GM18951 (cell line): ENCODE results near the gene ZFR2.
"Not testable (repeated sequence)": the region's sequence is repeated elsewhere in the genome, so short reads cannot be mapped to it uniquely, and the experiment has no call there.

ENCODE experiments used
- POLR2A ChIP-seq: IDR thresholded peaks from 4 replicates; pipeline ENCODE4 v1.6.1; 2011; ENCODE audit warnings: mild to moderate bottlenecking; ENCODE audit not compliant: insufficient read length, insufficient read depth; ENCODE audit errors: extremely low read depth
- in situ Hi-C: fragments of 300-500 bp; cut with MboI; formaldehyde crosslinking; loops from one replicate; pipeline ENCODE4 v1.12.0; 2022; ENCODE audit warnings: low sequenced_read_pairs, mixed read lengths, inconsistent platforms; ENCODE audit not compliant: unreplicated experiment

Gene ZFR2

DNA sequence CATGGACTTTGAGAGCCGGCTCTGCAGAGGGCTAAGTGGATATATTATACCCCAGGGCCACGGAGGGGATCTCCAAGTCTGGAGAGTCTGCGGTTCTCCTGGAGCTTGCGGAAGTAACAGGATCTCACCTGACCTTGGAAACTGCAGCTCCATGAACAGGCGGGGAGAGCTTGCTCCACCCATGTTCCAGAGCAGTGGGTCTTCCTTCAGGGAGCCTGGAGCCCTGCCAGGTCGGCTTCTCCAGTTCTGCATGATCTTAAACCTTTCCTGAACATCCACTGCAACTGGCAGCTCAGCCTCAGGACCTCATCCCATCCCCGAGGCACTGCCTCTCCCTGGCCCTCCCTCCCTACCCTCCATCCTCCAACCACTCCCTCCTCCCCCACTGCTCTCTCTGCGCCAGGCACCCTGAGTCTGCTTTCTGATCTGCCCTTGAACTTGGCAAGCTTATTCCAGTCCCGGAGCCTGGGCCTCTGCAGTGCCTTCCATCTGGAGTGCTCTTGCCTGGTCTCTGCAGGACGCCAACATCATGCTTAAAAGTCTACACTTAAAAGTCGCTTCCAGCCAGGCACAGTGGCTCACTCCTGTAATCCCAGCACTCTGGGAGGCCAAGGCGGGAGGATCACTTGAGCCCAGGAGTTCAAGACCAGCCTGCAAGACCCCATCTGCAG is 24.8 kb upstream of the ZFR2 start:
- TF ChIP-seq POLR2A = no peak
- in situ Hi-C loops = no loop called here

DNA sequence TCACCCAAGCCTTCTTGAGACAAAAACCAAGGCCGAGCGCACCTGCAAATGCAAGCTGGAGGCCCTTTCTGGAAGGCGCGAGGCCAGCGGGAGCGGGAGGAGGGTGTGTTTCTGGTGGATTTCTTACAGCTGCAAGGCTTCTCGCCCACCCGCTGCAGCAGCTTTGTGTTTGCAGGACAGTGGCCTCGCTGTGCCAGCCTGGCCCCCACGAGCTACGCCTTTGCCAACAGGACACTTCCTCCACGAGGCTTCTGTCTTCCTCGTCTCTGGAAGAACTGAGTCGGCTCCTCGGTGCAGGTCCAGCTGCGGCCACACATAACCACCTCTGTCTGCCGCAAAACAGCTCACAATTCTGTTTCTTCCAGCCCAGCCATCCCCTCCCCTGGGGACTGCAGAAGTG is 21.8 kb upstream of the ZFR2 start:
- in situ Hi-C loops = no loop called here
- TF ChIP-seq POLR2A = no peak

DNA sequence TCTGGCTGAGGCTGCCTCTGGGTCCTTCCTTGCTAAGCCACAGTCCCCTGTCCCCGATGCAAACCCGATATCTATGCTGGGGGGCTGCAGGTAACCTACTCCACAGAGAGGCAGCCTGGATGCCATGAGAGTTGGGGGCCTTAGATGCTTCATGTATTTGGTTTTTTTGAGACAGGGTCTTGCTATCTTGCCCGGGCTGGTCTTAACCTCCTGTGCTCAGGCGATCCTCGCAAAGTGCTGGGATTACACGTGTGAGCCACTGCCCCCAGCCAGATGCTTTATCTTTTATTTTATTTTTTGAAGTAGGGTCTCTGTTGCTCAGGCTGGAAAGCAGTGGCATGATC is 13.2 kb upstream of the ZFR2 start:
- no peak for TF ChIP-seq POLR2A
- in situ Hi-C loops = no loop called here

DNA sequence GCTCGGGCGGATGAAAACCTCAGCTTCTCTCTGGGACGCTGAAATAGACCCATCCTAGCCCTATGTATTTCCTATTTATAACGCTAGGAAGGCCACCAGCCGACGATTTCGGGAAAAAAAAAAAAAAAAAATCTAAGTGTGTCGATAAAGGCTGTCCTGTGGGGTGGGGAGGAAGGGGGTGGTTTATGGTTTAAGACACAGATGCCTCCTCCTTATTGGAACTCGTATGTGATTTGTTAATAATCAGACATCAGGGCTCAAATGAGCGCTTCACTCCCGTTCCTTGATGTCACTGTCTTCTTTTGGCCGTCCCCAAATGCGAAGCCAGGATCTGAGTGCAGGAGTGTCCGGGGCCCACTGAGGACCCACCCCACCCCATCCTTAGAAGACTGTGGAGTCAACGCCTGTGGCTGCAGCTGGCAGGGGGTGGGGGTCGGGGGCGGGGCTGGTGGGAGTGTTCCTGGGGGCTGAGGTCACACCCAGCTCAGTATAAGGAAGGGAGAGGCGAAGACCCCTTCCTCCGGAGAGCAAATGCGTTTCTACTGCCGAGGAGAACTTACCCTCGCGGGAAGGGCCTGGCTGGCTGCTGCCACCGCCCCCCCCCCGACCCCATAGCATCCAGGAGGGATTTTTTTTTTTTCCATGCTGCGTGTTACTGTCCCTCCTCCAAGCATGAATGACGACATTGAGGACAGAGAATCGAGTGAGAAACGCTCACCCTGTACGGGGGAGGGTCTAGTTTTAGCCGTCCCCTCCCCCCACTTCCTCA is 12.6 kb upstream of the ZFR2 start:
- in situ Hi-C loops = no loop called here
- TF ChIP-seq POLR2A = no peak

DNA sequence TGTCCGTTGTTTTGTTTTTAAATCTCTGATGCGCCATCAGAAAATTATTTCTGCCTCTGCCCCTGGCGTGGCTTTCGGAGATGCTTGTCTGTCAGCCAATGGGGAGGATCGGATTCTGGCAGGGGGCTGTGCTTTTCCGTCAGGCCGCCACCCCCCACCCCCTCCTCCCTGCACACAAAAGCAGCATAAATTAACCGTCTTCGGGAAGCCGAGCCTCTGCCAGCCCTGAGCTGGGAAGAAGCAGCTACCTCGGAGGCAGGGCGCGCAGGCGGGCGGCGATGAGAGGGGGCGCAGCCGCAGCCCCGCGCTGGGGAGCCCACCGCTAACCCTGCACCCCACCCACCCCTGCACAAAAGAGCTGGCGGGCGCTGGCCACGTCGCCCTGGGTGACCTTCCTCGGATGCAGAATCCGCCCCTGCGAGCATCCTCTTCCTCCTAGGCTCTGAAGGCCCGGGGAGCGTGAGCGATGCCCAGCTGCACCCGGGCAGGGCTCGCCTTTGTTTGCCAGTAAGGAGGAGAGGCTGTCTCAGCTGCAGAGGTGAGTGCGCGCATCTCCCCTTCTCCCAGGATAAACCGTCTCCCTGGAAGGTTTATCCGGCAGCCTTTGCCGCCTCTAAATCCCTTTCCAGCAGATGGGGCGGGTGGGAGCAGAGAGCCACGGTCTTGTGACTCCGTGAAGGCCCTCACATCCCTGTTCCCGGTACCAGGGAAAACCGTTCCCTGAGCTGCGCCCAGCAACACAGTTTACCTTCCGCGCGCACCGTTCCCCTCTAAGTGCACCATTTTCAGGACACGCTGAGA is 11.8 kb upstream of the ZFR2 start, which contains the start of gene ATCAY:
Gene ATCAY, plus strand, starts transcription at position 215 of the 801 bp plus-strand sequence. CDS start 5,083 bp downstream, outside the sequence.
- in situ Hi-C loops = no loop called here
- no peak for TF ChIP-seq POLR2A

DNA sequence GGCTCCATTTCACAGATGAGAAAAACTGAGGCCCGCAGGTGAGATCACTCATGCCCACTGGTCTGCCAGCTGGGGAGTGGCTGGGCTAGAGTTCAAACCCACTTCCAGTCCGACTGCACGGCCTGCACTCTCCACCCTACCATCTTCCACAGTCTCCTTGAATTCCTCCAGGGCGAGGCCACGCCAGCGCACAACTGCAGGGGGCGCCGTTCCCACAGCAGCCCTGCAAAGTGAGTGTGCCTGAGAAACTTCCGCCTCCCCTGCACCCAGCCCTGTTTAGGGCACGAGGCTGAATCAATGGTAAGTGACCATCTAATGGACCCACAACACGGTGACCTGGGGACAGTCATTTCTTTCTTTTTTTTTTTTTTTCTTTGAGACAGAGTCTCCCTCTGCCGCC is 10.8 kb upstream of the ZFR2 start:
- in situ Hi-C loops = no loop called here
- no peak for TF ChIP-seq POLR2A

DNA sequence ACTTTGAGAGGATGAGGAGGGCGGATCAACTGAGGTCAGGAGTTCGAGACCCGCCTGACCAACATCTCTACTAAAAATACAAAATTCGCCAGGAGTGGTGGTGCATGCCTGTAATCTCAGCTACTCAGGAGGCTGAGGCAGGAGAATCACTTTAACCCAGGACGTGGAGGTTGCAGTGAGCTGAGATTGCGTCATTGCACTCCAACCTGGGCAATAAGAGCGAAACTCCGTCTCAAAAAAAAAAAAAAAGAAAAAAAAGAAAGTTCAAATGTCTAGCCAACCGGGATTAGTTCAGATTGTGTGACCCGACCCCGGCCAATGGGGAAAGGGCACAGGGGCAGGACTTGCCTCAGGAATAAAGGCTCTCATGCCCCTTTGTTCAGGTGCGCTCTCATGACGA is 5.9 kb upstream of the ZFR2 start:
- in situ Hi-C loops = not testable (repeated sequence)

DNA sequence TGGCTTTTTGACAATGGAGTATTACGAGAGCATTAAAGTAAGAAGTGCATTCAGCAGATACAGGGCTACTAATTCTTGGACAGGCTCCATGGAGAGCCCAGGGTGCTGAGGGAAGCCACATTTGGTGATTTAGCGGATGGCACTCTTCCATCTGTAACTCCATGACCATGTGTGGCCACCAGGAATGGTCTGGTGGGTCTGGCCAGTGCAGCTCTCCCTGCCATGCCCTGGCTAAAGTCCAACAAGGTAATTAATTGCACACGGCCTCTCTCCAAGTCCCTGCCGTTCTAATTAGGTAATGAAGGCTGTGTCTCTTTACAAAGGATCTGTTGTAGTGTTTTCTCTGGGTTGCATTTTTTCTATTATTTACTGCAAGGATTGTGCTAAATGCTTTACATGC is 4.3 kb upstream of the ZFR2 start:
- in situ Hi-C loops = no loop called here
- no peak for TF ChIP-seq POLR2A

DNA sequence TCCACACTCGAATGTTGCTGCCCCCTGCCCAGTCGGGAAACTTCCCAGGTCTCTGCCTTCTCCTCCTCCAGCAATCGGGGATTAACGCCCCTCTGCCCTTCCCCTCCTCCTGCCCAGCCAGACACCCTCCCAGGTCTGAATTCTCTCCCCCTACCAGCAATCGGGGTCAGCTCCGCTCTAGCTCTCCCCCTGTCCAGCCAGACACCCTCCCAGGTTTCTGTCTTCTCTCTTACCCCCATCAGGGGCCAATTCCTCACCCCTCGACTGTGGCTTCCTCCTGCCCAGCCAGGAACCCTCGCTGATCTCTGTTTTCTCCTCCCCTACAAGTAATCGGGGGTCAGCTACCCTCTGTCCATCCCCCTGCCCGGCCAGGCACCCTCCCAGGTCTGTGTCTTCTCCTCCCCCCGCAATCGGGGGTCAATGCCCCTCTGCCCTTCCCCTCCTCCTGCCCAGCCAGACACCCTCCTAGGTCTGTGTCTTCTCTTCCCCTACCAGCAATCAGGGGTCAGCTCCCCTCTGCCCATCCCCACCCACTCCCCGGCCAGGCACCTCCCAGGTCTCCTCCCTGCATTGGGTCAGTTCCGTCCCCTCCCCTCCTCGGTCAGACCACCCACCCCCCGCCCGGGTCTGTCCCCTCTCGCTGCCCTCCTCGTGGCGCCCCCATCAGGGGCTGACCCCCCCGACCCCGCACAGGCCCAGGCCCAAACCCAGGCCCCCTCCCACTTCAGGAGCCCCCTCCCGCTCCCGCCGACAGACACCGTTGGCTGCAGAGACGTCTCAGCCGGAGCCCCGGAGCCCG is 668 bp downstream of the ZFR2 start:
- TF ChIP-seq POLR2A = no peak
- in situ Hi-C loops = no loop called here

DNA sequence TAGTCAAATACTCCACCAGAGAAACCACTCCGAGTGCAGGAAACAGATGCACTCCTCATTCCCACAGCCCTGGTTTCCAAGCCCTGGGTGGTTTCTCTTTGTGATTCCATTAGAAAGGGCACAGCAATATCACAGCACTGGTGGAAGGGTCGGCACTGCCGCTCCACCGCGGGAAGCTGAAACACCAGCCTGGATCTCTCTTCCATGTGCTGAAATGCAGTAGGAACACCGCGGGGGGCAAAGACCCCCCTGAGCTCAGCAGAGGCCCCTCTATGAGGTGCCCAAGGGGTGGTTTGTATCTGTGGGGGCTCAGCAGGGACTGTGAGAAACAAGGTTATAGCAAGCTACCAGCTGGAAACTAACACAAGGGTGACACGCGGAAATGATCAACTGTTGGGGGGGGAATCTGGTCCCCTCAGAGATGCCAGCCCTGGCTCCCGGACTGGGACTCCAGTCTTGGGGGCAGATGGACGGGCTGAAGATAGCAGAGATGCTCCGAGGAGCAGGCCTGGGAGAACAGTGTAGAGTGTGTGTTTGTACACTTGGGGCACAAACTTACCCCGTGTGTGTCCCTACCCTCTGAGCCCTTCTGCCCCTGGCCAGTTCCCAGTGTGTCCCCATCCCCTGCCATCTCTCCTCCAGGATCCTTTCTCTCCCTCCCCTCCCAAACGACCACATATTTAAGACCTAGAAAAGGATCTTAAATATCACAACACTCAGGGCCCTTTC is 1.8 kb downstream of the ZFR2 start:
- in situ Hi-C loops = no loop called here
- TF ChIP-seq POLR2A = no peak

DNA sequence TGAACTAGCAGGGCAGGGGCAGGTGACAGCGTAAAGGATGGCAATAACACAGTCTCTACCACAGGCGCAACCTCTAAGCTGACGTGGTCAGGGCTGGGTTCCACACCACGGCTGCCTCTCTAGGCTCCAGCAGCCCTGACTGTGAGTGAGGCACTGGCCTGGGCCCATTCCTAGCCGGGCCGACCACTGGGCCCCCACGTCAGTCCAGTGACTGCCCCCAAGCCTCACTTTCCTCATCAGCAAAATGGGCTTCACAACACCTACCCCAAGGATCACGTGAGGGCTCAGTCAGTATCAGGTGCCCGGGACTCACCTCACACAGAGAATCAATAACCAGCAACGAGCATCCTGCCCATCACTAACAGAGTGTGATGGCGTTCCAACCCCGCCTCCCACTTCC is 5.2 kb downstream of the ZFR2 start:
- TF ChIP-seq POLR2A = no peak
- in situ Hi-C loops = no loop called here

DNA sequence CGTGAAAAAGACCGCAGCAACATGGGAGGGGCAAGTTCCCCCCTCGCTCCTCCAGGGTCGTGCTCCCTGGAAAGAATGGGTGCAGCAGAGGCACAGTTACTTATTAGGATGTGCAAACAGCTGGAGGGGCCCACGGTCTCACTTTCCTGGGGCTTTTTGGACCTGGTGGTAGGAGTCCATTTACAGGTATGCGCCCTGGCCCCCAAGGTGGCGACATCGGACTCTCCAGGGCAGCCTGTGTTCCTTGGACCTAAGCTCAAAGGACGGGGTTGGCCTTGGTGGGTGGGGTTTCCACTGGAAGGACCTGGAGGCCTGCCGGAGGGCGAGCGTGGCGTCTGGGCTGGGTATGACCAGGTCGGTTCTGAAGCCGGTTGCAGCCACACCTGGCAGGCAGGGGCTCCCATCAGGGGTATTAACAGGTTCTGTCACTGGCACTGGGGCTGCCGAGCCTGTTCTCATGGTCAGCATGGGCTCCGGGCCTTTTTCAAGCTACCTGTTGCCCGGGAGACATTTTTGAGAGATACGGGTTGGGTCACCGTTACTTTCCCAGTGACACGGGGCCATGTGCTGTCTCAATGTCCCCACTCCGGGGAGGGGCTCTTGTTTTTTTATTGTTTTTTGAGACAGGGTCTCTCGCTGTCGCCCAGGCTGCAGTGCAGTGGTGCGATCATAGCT is 5.9 kb downstream of the ZFR2 start:
- in situ Hi-C loops = no loop called here
- TF ChIP-seq POLR2A = no peak
